ENCODE measurements around the gene DNAJC11. TPM values are rescaled to one million over a fixed set of nuclear protein-coding genes. Genes with fewer than 3 reads are reported as not detected.
"Not testable (repeated sequence)": the region's sequence is repeated elsewhere in the genome, so short reads cannot be mapped to it uniquely, and the experiment has no call there.

Gene DNAJC11, protein sequence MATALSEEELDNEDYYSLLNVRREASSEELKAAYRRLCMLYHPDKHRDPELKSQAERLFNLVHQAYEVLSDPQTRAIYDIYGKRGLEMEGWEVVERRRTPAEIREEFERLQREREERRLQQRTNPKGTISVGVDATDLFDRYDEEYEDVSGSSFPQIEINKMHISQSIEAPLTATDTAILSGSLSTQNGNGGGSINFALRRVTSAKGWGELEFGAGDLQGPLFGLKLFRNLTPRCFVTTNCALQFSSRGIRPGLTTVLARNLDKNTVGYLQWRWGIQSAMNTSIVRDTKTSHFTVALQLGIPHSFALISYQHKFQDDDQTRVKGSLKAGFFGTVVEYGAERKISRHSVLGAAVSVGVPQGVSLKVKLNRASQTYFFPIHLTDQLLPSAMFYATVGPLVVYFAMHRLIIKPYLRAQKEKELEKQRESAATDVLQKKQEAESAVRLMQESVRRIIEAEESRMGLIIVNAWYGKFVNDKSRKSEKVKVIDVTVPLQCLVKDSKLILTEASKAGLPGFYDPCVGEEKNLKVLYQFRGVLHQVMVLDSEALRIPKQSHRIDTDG
- polyA plus RNA-seq (ENCODE audit: insufficient read length in 4 of 4): 10 to 100 TPM; 31.1 to 73.4 (median 61.8) TPM

DNA sequence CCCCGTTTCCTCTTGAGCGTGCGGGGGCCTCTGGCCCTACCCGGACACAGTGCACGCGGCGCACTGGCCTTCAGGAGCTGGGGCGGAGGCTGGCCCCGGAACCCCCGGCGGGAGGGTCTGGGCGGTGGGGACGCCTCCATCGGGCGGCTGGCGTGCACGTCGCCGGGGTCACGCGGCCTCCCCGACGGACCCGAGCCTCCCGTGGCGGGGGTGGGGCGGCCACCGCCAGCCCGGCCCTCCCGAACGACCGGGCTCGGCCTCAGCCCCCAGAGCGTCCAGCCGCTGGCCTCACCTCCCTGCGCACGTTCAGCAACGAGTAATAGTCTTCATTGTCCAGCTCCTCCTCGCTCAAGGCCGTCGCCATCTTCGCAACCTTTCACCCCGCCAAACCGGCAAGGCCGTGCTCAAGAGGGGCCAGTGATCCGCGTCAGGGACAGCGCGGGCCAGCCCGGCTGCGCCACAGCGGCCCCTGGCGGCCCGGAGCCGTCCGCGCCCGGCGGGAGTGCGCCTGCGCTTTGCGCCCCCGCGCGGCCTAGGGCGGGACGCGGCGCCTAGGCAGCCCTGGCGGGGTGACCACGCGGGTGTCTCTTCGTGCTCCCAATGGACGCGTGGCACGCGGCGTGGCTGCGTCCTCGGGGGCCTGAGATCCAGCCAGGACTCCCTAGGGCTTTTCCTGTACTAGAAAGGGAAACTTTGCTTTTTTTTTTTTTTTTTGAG, at the start of gene DNAJC11:
Gene DNAJC11 (minus strand): TSS at position 380 of the 717 bp plus-strand sequence. CDS start 16 bp downstream, at position 364.
- DNase-seq (ENCODE audit: low read depth in 4 of 4, low spot score in 3 of 4): peak; percentile 66 to 77 (median 74)

GRCh38 chr1:6750490-6750889, 48.9 kb upstream of the DNAJC11 start:
- DNase-seq (ENCODE audit: low read depth in 4 of 4, low spot score in 3 of 4): no peak

GRCh38 chr1:6747674-6748073, 46.1 kb upstream of the DNAJC11 start:
- no peak for DNase-seq (ENCODE audit: low read depth in 4 of 4, low spot score in 3 of 4)

- no peak for DNase-seq (ENCODE audit: low read depth in 4 of 4, low spot score in 3 of 4)
These were observed 43.5 kb upstream of the DNAJC11 start for GRCh38 chr1:6745073-6745472.

DNA sequence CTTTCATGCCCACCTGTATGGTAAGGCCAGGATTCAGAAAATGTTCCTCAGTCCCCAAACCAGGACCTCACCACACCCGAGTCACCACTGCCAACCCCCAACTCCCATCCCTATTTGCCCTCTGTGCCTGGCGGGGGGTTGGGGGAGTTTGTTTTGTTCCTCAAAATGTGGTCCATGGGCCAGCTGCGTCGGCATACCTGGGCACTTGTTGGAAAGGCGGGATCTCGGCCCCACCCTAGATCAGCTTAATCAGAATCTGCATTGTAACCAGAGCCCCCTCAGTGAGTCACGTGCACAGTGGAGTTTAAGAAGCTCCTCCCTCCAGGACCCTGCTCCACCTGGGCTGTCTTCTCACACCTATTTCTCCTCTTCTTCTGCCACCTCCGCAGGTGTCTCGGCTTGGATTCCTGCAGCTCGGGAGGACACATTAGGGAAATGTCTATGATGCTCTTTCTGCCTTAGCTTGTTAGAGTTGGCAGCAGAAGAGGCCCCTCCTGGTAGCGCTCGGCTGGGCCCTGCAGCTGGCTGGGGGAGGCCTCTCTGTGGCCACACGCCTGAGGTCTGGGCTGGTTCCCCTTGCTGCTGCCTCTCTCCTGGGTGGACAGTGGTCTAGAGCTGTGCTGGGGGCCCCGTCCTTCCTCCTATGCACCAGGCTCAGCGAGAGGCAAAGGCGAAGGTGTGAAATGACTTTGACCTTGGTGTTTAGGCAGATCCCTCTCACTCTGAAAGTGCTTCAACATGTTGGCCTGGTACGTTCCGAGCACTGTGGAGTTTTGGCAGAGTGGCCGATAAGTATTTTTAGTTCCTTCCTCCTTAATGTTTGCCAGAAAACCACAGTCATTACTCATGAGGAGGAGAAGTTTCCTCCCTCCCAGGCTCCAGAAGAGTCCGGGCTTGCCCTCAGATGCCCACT, 41.8 kb upstream of the DNAJC11 start:
- no peak for DNase-seq (ENCODE audit: low read depth in 4 of 4, low spot score in 3 of 4)

DNA sequence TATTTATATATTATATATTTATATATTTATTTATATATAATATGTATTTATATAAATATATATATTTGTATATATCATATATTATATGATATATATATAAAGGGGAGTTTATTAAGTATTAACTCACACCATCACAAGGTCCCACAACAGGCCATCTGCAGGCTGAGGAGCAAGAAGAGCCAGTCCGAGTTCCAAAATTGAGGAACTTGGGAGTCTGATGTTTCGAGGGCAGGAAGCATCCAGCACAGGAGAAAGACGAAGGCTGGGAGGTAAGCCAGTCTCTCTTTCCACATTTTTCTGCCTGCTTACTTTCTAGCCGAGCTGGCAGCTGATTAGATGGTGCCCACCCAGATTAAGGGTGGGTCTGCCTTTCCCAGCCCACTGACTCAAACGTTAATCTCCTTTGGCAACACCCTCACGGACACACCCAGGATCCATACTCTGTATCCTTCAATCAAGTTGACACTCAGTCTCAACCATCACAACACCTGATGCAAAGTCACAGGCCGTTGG, 41.1 kb upstream of the DNAJC11 start:
- DNase-seq (ENCODE audit: low read depth in 4 of 4, low spot score in 3 of 4): not testable (repeated sequence)

DNA sequence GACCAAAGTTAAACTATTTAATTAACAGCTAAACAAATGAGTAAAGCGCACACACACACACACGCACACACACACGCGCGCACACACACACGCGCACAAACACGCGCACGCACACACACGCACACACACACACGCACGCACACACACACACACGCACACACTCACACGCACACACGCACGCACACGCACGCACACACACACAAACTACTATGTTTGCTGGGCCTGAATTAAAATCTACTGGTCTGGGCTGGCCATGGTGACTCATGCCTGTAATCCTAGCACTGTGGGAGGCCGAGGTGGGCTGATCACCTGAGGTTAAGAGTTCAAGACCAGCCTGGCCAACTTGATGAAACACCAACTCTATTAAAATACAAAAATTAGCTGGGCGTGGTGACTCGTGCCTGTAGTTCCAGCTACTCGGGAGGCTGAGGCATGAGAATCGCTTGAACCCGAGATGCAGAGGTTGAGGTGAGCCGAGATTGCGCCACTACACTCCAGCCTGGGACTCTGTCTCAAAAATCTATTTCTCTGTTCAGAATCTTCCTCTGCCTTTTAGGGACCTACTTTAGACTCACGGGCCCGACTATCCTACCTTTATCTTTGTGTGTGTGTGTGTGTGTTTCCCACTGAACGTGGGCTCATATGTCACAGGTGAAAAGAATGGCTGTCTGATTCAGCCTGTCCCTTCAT, 37.5 kb upstream of the DNAJC11 start:
- DNase-seq (ENCODE audit: low read depth in 4 of 4, low spot score in 3 of 4): no peak

DNA sequence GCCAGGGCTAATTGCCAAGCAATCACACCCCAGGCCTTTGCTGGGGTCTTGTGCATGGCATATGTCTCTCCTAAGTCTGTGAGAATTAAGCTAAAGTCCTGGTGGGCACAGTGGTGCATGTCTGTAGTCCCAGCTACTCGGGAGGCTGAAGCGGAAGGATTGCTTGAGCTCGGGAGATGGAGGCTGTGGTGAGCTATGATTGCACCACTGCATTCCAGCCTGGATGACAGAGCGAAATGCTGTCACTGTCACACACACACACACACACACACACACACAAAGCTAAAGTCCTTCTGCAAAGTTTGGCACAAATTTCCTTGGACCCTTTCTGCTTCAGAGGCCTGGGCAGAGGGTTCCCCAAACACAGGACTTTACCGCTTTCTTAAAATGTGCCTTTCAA, 31.3 kb upstream of the DNAJC11 start:
- no peak for DNase-seq (ENCODE audit: low read depth in 4 of 4, low spot score in 3 of 4)

- DNase-seq (ENCODE audit: low read depth in 4 of 4, low spot score in 3 of 4): no peak
These were observed 30.3 kb upstream of the DNAJC11 start for GRCh38 chr1:6731905-6732304.

DNA sequence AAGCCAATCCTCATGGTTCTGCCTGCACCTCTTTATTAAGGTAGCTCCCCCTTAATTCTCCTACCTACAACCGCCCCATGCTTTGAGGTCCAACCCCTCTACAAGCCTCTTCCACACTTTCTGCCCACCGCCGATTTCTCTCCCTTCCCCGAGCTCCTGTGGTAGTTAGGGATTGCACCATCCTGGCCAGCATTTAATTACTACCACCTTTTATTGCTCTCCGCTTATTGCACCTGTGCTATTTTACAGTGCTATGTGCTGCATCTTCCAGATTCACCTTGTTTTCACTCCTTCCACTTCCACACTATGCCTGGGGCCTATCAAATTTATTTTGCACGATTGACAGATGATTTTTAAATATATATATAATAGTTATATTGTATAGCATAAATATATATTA, 29.3 kb upstream of the DNAJC11 start:
- DNase-seq (ENCODE audit: low read depth in 4 of 4, low spot score in 3 of 4): no peak

- no peak for DNase-seq (ENCODE audit: low read depth in 4 of 4, low spot score in 3 of 4)
These were observed 28.9 kb upstream of the DNAJC11 start for GRCh38 chr1:6730473-6730872.

- no peak for DNase-seq (ENCODE audit: low read depth in 4 of 4, low spot score in 3 of 4)
These were observed 25.9 kb upstream of the DNAJC11 start for GRCh38 chr1:6727535-6727934.

DNA sequence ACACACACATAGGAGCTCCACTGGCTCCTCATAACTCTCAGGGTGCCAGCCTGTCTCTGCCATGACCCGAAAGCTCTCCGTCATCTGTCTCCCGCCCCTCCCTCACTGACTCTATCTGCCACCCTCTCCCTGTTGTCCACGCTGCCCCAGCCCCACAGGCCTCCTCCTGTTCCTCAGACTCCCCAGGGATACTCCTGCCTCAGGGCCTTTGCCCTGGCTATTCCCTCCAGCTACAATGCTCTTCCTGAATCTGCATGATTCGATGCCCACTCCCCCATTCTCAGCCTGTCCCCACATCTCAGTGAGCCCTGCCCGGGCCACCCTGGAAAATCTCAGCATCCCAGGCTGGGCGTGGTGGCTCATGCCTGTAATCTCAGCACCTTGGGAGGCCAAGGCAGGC, 24.6 kb upstream of the DNAJC11 start:
- no peak for DNase-seq (ENCODE audit: low read depth in 4 of 4, low spot score in 3 of 4)

- DNase-seq (ENCODE audit: low read depth in 4 of 4, low spot score in 3 of 4): no peak
These were observed 23.0 kb upstream of the DNAJC11 start for GRCh38 chr1:6724517-6725141.

DNA sequence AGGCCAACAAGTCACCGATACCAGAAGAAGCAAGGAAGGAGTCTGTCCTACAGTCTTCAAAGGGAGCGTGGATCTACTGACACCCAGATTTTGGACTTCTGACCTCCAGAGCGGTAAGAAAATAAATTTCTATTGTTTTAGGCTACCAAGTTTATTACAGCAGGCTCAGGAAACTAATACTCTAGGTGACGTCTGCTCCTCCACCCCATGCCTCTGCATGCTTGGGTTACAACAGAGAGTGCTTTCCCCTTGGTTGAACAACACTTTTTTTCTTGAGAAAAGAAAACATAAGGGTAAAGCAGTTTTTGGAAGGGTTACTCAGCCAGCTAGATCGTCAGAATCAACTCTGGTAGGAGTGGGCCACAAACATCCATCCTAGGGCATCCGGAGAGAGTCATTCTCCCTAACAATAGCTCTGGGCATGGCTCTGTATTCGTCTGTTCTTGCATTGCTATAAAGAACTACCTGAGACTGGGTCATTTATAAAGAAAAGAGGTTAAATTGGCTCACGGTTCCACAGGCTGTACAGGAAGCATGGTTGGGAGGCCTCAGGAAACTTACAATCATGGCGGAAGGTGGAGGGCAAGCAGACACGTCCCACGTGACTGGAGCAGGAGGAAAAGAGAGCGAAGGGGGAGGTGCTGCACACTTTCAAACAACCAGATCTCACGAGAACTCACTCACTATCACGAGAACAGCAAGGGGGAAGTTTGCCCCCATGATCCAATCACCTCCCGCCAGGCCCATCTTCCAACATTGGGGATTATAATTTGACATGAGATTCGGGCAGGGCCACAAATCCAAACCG, 22.2 kb upstream of the DNAJC11 start:
- DNase-seq (ENCODE audit: low read depth in 4 of 4, low spot score in 3 of 4): no peak

DNA sequence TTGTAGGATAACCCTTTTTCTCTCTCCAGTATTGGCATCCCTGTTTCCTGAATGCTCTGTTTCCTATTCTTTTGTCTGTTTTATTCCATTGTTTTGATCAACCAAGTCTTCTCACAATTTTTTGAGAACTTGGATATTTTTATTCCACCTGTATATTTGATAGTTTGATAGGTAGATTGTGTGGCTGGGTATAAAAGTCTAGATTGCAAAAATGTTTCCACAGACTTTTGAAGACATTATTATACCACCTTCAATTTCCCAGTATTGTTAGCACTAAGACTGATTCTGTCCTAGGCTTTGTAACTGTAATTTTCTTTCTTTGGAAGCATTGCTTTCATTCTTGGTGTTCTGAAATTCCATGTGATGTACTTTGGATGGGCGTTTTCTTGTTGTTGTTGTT, 9.6 kb upstream of the DNAJC11 start:
- DNase-seq (ENCODE audit: low read depth in 4 of 4, low spot score in 3 of 4): no peak

- no peak for DNase-seq (ENCODE audit: low read depth in 4 of 4, low spot score in 3 of 4)
These were observed 3.1 kb upstream of the DNAJC11 start for GRCh38 chr1:6704746-6705145.

- no peak for DNase-seq (ENCODE audit: low read depth in 4 of 4, low spot score in 3 of 4)
These were observed 1.4 kb upstream of the DNAJC11 start for GRCh38 chr1:6703016-6703415.
